Vagina (tissue), 2 donors: Measurements from ENCODE around the gene TMEM190. TPM values are rescaled to one million over a fixed set of nuclear protein-coding genes. Genes with fewer than 3 reads are reported as not detected.
"Not testable (repeated sequence)": the region's sequence is repeated elsewhere in the genome, so short reads cannot be mapped to it uniquely, and the experiment has no call there.

ENCODE experiments used
- DNase-seq, 2 donors: peaks; one replicate each; pipeline ENCODE4 v3.0.0-alpha.2; 2017; ENCODE audit errors: extremely low spot score in 2 of 2
- H3K27ac ChIP-seq: fragments of 200-600 bp; sonication (generic); one replicate; pipeline ENCODE4 v1.5.1; 2019
- H3K27me3 ChIP-seq: fragments of 200-600 bp; sonication (generic); one replicate; pipeline ENCODE4 v1.5.1; 2019
- H3K36me3 ChIP-seq, 2 donors: fragments of 200-600 bp; sonication (generic); one replicate each; pipeline ENCODE4 v1.5.1; 2017 to 2019
- H3K4me1 ChIP-seq: fragments of 200-600 bp; sonication (generic); one replicate; pipeline ENCODE4 v1.5.1; 2019
- H3K4me3 ChIP-seq, 2 donors: fragments of 200-600 bp; sonication (generic); 1 replicate in 1 of 2; 2 replicates in 1 of 2; pipeline ENCODE4 v1.5.1; 2016 to 2019
- H3K9me3 ChIP-seq: fragments of 200-600 bp; sonication (generic); one replicate; pipeline ENCODE4 v1.5.1; 2019
- CTCF ChIP-seq, 3 experiments: fragments of 450-650 bp in 2 of 3; fragments of 200-600 bp in 1 of 3; sonication (generic) in 1 of 3; IDR thresholded peaks; one replicate each; pipeline ENCODE4 v1.5.1; 2017 to 2019; ENCODE audit warnings: antibody characterized with exemption in 3 of 3, mild to moderate bottlenecking in 2 of 3, moderate library complexity in 2 of 3
- POLR2A ChIP-seq, 2 donors: fragments of 450-650 bp; IDR thresholded peaks; one replicate each; pipeline ENCODE4 v1.6.1; 2017; ENCODE audit warnings: antibody characterized with exemption in 2 of 2, mild to moderate bottlenecking in 2 of 2, moderate library complexity in 2 of 2
- POLR2AphosphoS5 ChIP-seq, 2 donors: sonication (generic); formaldehyde crosslinking; IDR thresholded peaks; one replicate each; pipeline ENCODE4 v1.9.0; 2017; ENCODE audit warnings: antibody characterized with exemption in 2 of 2, mild to moderate bottlenecking in 2 of 2, low read depth in 1 of 2; ENCODE audit not compliant: insufficient read depth in 1 of 2
- intact Hi-C: fragments of 100-400 bp; cut with DNase I; formaldehyde crosslinking; loops from one replicate; pipeline ENCODE4 v1.15.1; 2023
- total RNA-seq: library from RNA; depleted of rRNA; stranded (reverse); fragments of >200 nt; gene quantifications from one replicate; pipeline ENCODE4 v1.2.3, GENCODE V29; 2016

TMEM190 gene
- total RNA-seq, 1 donor from 2014 or later = not detected

GRCh38 chr19:55419624-55420236, 43.1 kb downstream of the TMEM190 start:
- DNase-seq = no peak
- Histone ChIP-seq H3K9me3 (no peaks in the 10 kb centered on the region), H3K4me1 (no peaks in the 10 kb centered on the region), H3K27me3 (no peaks in the 10 kb centered on the region), H3K27ac (no peak overlapping the region), H3K4me3 (no peak overlapping the region), H3K36me3 (no peaks in the 10 kb centered on the region)
- intact Hi-C loops = loop anchor here (10.0 kb wide), 1 partner anchor 275 kb away; the partner anchor contains the start of gene TNNT1
- TF ChIP-seq POLR2AphosphoS5 (IDR thresholded peaks at IDR 0.05; ENCODE audit: insufficient read depth in 1 of 2, low read depth in 1 of 2) (no peak), CTCF (IDR thresholded peaks at IDR 0.05) (no peak), POLR2A (IDR thresholded peaks at IDR 0.05) (no peak)

- DNase-seq, H3K9me3 ChIP-seq, H3K4me3 ChIP-seq, H3K36me3 ChIP-seq, intact Hi-C loops, H3K27me3 ChIP-seq, H3K4me1 ChIP-seq, H3K27ac ChIP-seq: not testable (repeated sequence)
Measured at GRCh38 chr19:55421281-55421680, 44.7 kb downstream of the TMEM190 start.

GRCh38 chr19:55423225-55424005, 46.8 kb downstream of the TMEM190 start:
- no peaks in the 10 kb centered on the region for H3K27me3 ChIP-seq
- intact Hi-C loops = no loop called here

GRCh38 chr19:55424518-55424917, 47.9 kb downstream of the TMEM190 start:
- no peaks in the 10 kb centered on the region for H3K4me1 ChIP-seq
- H3K36me3 ChIP-seq = no peaks in the 10 kb centered on the region
- no peak for DNase-seq
- intact Hi-C loops = no loop called here
- TF ChIP-seq POLR2A (IDR thresholded peaks at IDR 0.05) (no peak), POLR2AphosphoS5 (IDR thresholded peaks at IDR 0.05; ENCODE audit: insufficient read depth in 1 of 2, low read depth in 1 of 2) (no peak), CTCF (IDR thresholded peaks at IDR 0.05) (no peak)
- H3K27ac ChIP-seq = no peak overlapping the region
- H3K27me3 ChIP-seq = peaks cover 6% of the 10 kb centered on the region
- no peak overlapping the region for H3K4me3 ChIP-seq
- no peaks in the 10 kb centered on the region for H3K9me3 ChIP-seq

More at GRCh38 chr19:55423225-55424005, 46.8 kb downstream of the TMEM190 start:
- no peak for DNase-seq
- TF ChIP-seq POLR2AphosphoS5 (IDR thresholded peaks at IDR 0.05; ENCODE audit: insufficient read depth in 1 of 2, low read depth in 1 of 2) (no peak), CTCF (IDR thresholded peaks at IDR 0.05) (no peak), POLR2A (IDR thresholded peaks at IDR 0.05) (no peak)
- H3K36me3 ChIP-seq = no peaks in the 10 kb centered on the region
- no peaks in the 10 kb centered on the region for H3K4me1 ChIP-seq
- H3K9me3 ChIP-seq = no peaks in the 10 kb centered on the region
- no peak overlapping the region for H3K4me3 ChIP-seq
- no peak overlapping the region for H3K27ac ChIP-seq

GRCh38 chr19:55426042-55426441, 49.4 kb downstream of the TMEM190 start:
- H3K4me1 ChIP-seq = no peaks in the 10 kb centered on the region
- intact Hi-C loops = no loop called here
- no peak for DNase-seq
- no peak for TF ChIP-seq POLR2A (IDR thresholded peaks at IDR 0.05)
- TF ChIP-seq CTCF (IDR thresholded peaks at IDR 0.05) = no peak
- TF ChIP-seq POLR2AphosphoS5 (IDR thresholded peaks at IDR 0.05; ENCODE audit: insufficient read depth in 1 of 2, low read depth in 1 of 2) = no peak
- H3K36me3 ChIP-seq = no peaks in the 10 kb centered on the region
- no peaks in the 10 kb centered on the region for H3K9me3 ChIP-seq
- H3K27me3 ChIP-seq = peaks cover 6% of the 10 kb centered on the region
- no peak overlapping the region for H3K4me3 ChIP-seq
- H3K27ac ChIP-seq = no peak overlapping the region

Other genes starting within 250 kb of the TMEM190 start
- 9.1 TPM for gene TNNT1, start 227.6 kb upstream of the TMEM190 start, total RNA-seq
- gene TNNI3, start 219.1 kb upstream of the TMEM190 start, total RNA-seq = not detected
- gene DNAAF3, start 210.2 kb upstream of the TMEM190 start, total RNA-seq = 5.6 TPM
- not detected for gene SYT5, start 196.5 kb upstream of the TMEM190 start, total RNA-seq
- 4.4 TPM for gene PTPRH, start 167.3 kb upstream of the TMEM190 start, total RNA-seq
- gene TMEM86B, start 148.1 kb upstream of the TMEM190 start, total RNA-seq = 2.9 TPM
- 30.4 TPM for gene PPP6R1, start 117.8 kb upstream of the TMEM190 start, total RNA-seq
- 29.5 TPM for gene HSPBP1, start 96.7 kb upstream of the TMEM190 start, total RNA-seq
- 10.1 TPM for gene BRSK1, start 92.8 kb upstream of the TMEM190 start, total RNA-seq
- gene TMEM150B, start 51.5 kb upstream of the TMEM190 start, total RNA-seq = not detected
- 19.2 TPM for gene KMT5C, start 37.0 kb upstream of the TMEM190 start, total RNA-seq
- 5.2 TPM for gene COX6B2, start 22.1 kb upstream of the TMEM190 start, total RNA-seq
- not detected for gene GARIN5B, start 13.6 kb upstream of the TMEM190 start, total RNA-seq
- gene IL11, start 6.4 kb upstream of the TMEM190 start, total RNA-seq = not detected
- gene TMEM238, start 7.5 kb downstream of the TMEM190 start, total RNA-seq = 5.9 TPM
- 1,166 TPM for gene RPL28, start 9.1 kb downstream of the TMEM190 start, total RNA-seq
- gene UBE2S, start 31.0 kb downstream of the TMEM190 start, total RNA-seq = 22.3 TPM
- 0.25 TPM for gene SHISA7, start 66.5 kb downstream of the TMEM190 start, total RNA-seq
- gene ISOC2, start 84.8 kb downstream of the TMEM190 start, total RNA-seq = 61.4 TPM
- gene C19orf85, start 87.9 kb downstream of the TMEM190 start, total RNA-seq = not detected
- 2.7 TPM for gene ZNF628, start 99.8 kb downstream of the TMEM190 start, total RNA-seq
- gene NAT14, start 108.4 kb downstream of the TMEM190 start, total RNA-seq = 14.2 TPM
- gene SSC5D, start 111.6 kb downstream of the TMEM190 start, total RNA-seq = 13.5 TPM
- not detected for gene SBK2, start 160.3 kb downstream of the TMEM190 start, total RNA-seq
- not detected for gene SBK3, start 168.7 kb downstream of the TMEM190 start, total RNA-seq
- 3.2 TPM for gene ZNF579, start 204.0 kb downstream of the TMEM190 start, total RNA-seq
- gene FIZ1, start 222.7 kb downstream of the TMEM190 start, total RNA-seq = 5.4 TPM
- gene ZNF524, start 223.5 kb downstream of the TMEM190 start, total RNA-seq = 15.5 TPM
- gene ZNF865, start 228.8 kb downstream of the TMEM190 start, total RNA-seq = 8.8 TPM
- 5.2 TPM for gene ZNF784, start 247.7 kb downstream of the TMEM190 start, total RNA-seq